ENCODE results near the gene SMPD4.
A peak's percentile ranks its signal among the peaks of the same experiment; 100 is the strongest.
"Not testable (repeated sequence)": the region's sequence is repeated elsewhere in the genome, so short reads cannot be mapped to it uniquely, and the experiment has no call there.

SMPD4 gene

GRCh38 chr2:130186391-130186790 lies 5.0 kb upstream of the SMPD4 start:
- no peak for DNase-seq (ENCODE audit: low read depth)

GRCh38 chr2:130185896-130186295 lies 4.5 kb upstream of the SMPD4 start:
- DNase-seq (ENCODE audit: low read depth) = no peak

- DNase-seq (ENCODE audit: low read depth) = no peak
Measured at GRCh38 chr2:130185436-130185835, 4.0 kb upstream of the SMPD4 start.

GRCh38 chr2:130183512-130184373 lies 2.3 kb upstream of the SMPD4 start:
- no peak for DNase-seq (ENCODE audit: low read depth)

GRCh38 chr2:130182826-130183511 lies 1.6 kb upstream of the SMPD4 start:
- DNase-seq (ENCODE audit: low read depth) = not testable (repeated sequence)

GRCh38 chr2:130181880-130182682 lies 679 bp upstream of the SMPD4 start, which contains the start of gene MZT2B:
Gene MZT2B, plus strand, starts transcription at chr2:130182262. Its CDS starts 21 bp downstream, at chr2:130182283.
- DNase-seq (ENCODE audit: low read depth) = peak; percentile 82

- DNase-seq (ENCODE audit: low read depth) = not testable (repeated sequence)
Measured at GRCh38 chr2:130180404-130181324, 738 bp downstream of the SMPD4 start.

GRCh38 chr2:130174866-130175265 lies 6.5 kb downstream of the SMPD4 start:
- not testable (repeated sequence) for DNase-seq (ENCODE audit: low read depth)

GRCh38 chr2:130169896-130170295 lies 11.5 kb downstream of the SMPD4 start:
- DNase-seq (ENCODE audit: low read depth) = no peak

- not testable (repeated sequence) for DNase-seq (ENCODE audit: low read depth)
Measured at GRCh38 chr2:130169163-130169562, 12.2 kb downstream of the SMPD4 start.

- DNase-seq (ENCODE audit: low read depth) = not testable (repeated sequence)
Measured at GRCh38 chr2:130166611-130167010, 14.8 kb downstream of the SMPD4 start.

GRCh38 chr2:130165293-130166016 lies 15.9 kb downstream of the SMPD4 start:
- no peak for DNase-seq (ENCODE audit: low read depth)

GRCh38 chr2:130162968-130163367 lies 18.4 kb downstream of the SMPD4 start:
- no peak for DNase-seq (ENCODE audit: low read depth)

GRCh38 chr2:130162486-130162885 lies 18.9 kb downstream of the SMPD4 start:
- DNase-seq (ENCODE audit: low read depth) = not testable (repeated sequence)

GRCh38 chr2:130160838-130161705 lies 20.3 kb downstream of the SMPD4 start:
- DNase-seq (ENCODE audit: low read depth) = not testable (repeated sequence)

- DNase-seq (ENCODE audit: low read depth) = no peak
Measured at GRCh38 chr2:130160131-130160530, 21.3 kb downstream of the SMPD4 start.

GRCh38 chr2:130159376-130159775 lies 22.0 kb downstream of the SMPD4 start:
- DNase-seq (ENCODE audit: low read depth) = not testable (repeated sequence)

- no peak for DNase-seq (ENCODE audit: low read depth)
Measured at GRCh38 chr2:130158631-130159030, 22.8 kb downstream of the SMPD4 start.

- not testable (repeated sequence) for DNase-seq (ENCODE audit: low read depth)
Measured at GRCh38 chr2:130157825-130158514, 23.4 kb downstream of the SMPD4 start.
